Measurements from ENCODE around the gene KCP. TPM values are rescaled to one million over a fixed set of nuclear protein-coding genes. Genes with fewer than 3 reads are reported as not detected.

KCP gene
- total and polyA plus RNA-seq, 2 donors (not counting 1 experiment from before 2014, with no cell fraction given) = 2.3 to 3.8 TPM

GRCh38 chr7:128939861-128940410 is 29.4 kb upstream of the KCP start:
- Histone ChIP-seq H3K9ac (ENCODE audit: low read length) (peak overlapping the region; percentile 92), H3K4me2 (replicated peaks; ENCODE audit: low read depth, low read length, poor library complexity, severe bottlenecking) (peak overlapping the region; percentile 90), H3K9me3 (ENCODE audit: control extremely low read depth in 1 of 3, control insufficient read depth in 2 of 3, insufficient read depth in 1 of 3, low read length in 2 of 3) (no peaks in the 10 kb centered on the region), H2AFZ (ENCODE audit: insufficient read depth, low read depth, low read length, poor library complexity, severe bottlenecking) (no peak overlapping the region), H3K4me1 (ENCODE audit: control insufficient read depth in 2 of 2, insufficient read depth in 2 of 2, low read length in 2 of 2) (peaks cover 37 to 51% of the 10 kb centered on the region in 2 donors), H3K36me3 (replicated peaks in 1 of 2; ENCODE audit: control extremely low read depth in 1 of 2, control insufficient read depth in 1 of 2, extremely low read depth in 1 of 2, insufficient read depth in 2 of 2, low read length in 1 of 2) (peaks cover 0 to 17% of the 10 kb centered on the region in 2 experiments), H3K27me3 (replicated peaks in 1 of 4; ENCODE audit: control extremely low read depth in 1 of 4, control insufficient read depth in 3 of 4, insufficient read depth in 4 of 4, low read length in 3 of 4) (no peaks in the 10 kb centered on the region), H3K4me3 (ENCODE audit: control extremely low read depth in 1 of 5, extremely low read depth in 1 of 5, insufficient read depth in 1 of 5, low read depth in 2 of 5, low read length in 4 of 5) (peak overlapping the region; percentile 40 to 90 (median 84)), H3K27ac (ENCODE audit: low read length in 2 of 2) (peak overlapping the region; percentile 89 to 99), H3K79me2 (ENCODE audit: control insufficient read depth, insufficient read depth, low read length) (peaks cover 42% of the 10 kb centered on the region), H4K20me1 (ENCODE audit: control insufficient read depth, insufficient read depth, low read length, poor library complexity, severe bottlenecking) (peaks cover 14% of the 10 kb centered on the region)
- WGBS (ENCODE audit: insufficient coverage) = 16% methylated on average over 18 of the region's 18 CpGs
- intact Hi-C loops (cut with micrococcal nuclease) = loop anchor here (1.0 to 2.0 kb wide), 3 partner anchors 15 to 35 kb away; no protein-coding TSS in a partner anchor
- ChIA-PET POLR2A (interaction anchor here (0.6 to 2.9 kb wide), 9 partner anchors 8 to 196 kb away, joined by 3 to 21 read pairs (median 8); partner anchors contain the start of gene TNPO3), CTCF (interaction anchor here (0.8 to 3.6 kb wide), 13 partner anchors 10 to 278 kb away, joined by 3 to 26 read pairs (median 3); partner anchors contain the start of gene TNPO3)
- peak overlapping the region; percentile 97 for H3K27ac Mint-ChIP-seq
- H3K4me1 Mint-ChIP-seq = peaks cover 62% of the 10 kb centered on the region
- H3K9me3 Mint-ChIP-seq (ENCODE audit: insufficient read depth) = no peaks in the 10 kb centered on the region
- no peak for TF ChIP-seq CTCF (IDR thresholded peaks at IDR 0.05)
- TF ChIP-seq EZH2 (IDR thresholded peaks at IDR 0.05; ENCODE audit: borderline replicate concordance, insufficient read depth, low read depth, low read length, poor library complexity, severe bottlenecking) = no peak
- H3K27me3 Mint-ChIP-seq = no peaks in the 10 kb centered on the region
- peak overlapping the region; percentile 94 for H3K4me3 Mint-ChIP-seq
- ATAC-seq (ENCODE audit: low read depth) (peak; percentile 25), DNase-seq (no peak)
